ENCODE measurements around the gene SYF2.

Gene SYF2

DNA sequence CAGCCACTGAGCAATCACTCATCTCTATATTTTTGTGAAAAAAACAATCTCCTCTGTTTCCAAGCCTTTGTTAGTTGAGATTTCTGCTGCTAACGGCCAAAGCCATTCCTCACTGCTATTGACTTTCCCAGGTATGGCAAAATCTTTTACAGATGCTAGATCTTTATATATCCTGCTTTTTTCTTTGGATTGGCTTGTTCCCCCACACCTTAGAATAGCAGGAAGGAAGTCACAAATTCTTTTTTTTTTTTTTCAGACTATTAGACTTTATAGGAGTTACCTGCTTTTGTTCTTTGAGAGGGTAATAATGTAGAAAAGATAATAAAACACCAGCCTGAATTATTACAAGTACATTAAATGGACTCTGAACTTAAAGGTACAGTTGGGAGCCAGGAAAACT lies 24.2 kb downstream of the SYF2 start:
- TF ChIP-seq, protein P1, sequence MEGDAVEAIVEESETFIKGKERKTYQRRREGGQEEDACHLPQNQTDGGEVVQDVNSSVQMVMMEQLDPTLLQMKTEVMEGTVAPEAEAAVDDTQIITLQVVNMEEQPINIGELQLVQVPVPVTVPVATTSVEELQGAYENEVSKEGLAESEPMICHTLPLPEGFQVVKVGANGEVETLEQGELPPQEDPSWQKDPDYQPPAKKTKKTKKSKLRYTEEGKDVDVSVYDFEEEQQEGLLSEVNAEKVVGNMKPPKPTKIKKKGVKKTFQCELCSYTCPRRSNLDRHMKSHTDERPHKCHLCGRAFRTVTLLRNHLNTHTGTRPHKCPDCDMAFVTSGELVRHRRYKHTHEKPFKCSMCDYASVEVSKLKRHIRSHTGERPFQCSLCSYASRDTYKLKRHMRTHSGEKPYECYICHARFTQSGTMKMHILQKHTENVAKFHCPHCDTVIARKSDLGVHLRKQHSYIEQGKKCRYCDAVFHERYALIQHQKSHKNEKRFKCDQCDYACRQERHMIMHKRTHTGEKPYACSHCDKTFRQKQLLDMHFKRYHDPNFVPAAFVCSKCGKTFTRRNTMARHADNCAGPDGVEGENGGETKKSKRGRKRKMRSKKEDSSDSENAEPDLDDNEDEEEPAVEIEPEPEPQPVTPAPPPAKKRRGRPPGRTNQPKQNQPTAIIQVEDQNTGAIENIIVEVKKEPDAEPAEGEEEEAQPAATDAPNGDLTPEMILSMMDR (IDR thresholded peaks at IDR 0.05; ENCODE audit: borderline replicate concordance, control extremely low read depth, extremely low read depth, insufficient read depth, missing control alignments), result no peak
- in situ Hi-C loops (cut with MboI; ENCODE audit: low sequenced_read_pairs, unreplicated experiment), result loop anchor here (10.0 kb wide), 1 partner anchor 363 kb away; no protein-coding TSS in a partner anchor
- no peak for DNase-seq (ENCODE audit: low spot score)

DNA sequence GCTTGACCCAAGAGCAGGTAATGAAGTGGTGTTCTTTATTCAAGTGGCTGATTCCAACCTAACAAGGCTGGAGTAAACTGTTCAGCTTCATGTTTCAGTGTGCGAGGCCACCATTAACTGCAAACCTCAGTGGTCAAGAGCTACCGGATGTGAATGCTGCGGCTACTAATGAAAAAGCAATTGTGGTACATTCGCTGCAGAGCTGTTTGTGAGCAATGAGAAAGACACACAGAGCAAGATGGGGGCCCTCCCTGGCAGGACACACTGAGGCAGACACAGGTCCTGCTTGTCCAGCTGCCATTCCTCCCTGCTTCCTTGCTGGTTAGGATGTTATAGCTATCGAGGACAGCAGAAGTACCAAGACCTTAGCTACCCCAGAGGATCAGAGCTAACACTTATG lies 26.1 kb downstream of the SYF2 start:
- DNase-seq (ENCODE audit: low spot score), result no peak
- TF ChIP-seq, protein P1 (IDR thresholded peaks at IDR 0.05; ENCODE audit: borderline replicate concordance, control extremely low read depth, extremely low read depth, insufficient read depth, missing control alignments), result no peak
- in situ Hi-C loops (cut with MboI; ENCODE audit: low sequenced_read_pairs, unreplicated experiment), result loop anchor here (10.0 kb wide), 1 partner anchor 361 kb away; no protein-coding TSS in a partner anchor

DNA sequence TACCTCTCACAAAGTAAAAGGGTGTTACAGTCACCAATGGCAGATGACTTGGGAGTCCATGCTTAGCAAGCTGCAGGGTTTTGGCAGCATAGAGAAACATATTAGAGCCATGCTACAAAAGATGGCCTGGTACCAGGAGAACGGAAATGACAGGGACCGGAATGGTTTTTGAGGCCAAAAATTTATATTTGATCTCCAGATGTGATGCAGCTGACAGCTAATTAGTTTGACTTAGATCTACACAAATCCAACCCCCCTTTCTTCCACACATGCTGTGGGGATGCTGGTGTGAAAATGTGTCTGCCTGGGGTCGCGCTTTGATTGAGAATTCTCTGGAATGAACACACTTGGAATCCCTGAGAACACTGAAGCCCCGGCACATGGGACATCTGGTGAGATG lies 26.5 kb downstream of the SYF2 start:
- TF ChIP-seq, protein P1 (IDR thresholded peaks at IDR 0.05; ENCODE audit: borderline replicate concordance, control extremely low read depth, extremely low read depth, insufficient read depth, missing control alignments), result no peak
- in situ Hi-C loops (cut with MboI; ENCODE audit: low sequenced_read_pairs, unreplicated experiment), result loop anchor here (10.0 kb wide), 1 partner anchor 361 kb away; no protein-coding TSS in a partner anchor
- DNase-seq (ENCODE audit: low spot score), result no peak

DNA sequence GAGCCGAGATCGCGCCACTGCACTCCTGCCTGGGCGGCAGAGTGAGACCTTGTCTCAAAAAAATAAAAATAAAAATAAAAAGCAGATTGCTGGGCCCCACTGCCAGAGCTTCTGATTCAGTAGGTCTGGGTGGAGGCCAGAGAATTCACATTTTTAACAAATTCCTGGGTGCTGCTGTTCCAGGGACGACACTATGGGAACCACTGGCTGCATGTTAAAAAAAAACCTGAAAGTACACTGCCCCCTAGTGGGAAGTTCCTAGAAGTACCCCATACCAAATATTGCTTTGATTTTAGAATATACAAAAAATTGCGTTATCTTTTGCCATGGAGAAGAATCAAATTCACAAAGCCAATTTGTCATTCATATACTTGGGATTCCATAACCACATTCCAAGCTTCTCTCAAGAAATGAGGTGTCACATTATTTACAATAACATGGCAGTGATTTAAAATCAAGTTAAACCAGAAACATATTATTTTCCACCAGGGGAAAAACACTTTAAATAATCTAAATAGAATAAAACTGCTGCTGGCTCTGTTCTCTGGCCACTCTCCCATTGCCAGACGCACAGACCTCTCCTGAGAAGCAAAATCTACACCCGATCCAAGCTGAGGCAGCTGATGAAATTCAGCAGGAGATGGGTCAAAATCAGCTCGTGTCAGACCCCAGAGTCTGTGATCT lies 27.4 kb downstream of the SYF2 start:
- in situ Hi-C loops (cut with MboI; ENCODE audit: low sequenced_read_pairs, unreplicated experiment), result loop anchor here (10.0 kb wide), 1 partner anchor 360 kb away; no protein-coding TSS in a partner anchor
- TF ChIP-seq, protein P1 (IDR thresholded peaks at IDR 0.05; ENCODE audit: borderline replicate concordance, control extremely low read depth, extremely low read depth, insufficient read depth, missing control alignments), result peak; percentile 51
- DNase-seq (ENCODE audit: low spot score), result peak; percentile 70

DNA sequence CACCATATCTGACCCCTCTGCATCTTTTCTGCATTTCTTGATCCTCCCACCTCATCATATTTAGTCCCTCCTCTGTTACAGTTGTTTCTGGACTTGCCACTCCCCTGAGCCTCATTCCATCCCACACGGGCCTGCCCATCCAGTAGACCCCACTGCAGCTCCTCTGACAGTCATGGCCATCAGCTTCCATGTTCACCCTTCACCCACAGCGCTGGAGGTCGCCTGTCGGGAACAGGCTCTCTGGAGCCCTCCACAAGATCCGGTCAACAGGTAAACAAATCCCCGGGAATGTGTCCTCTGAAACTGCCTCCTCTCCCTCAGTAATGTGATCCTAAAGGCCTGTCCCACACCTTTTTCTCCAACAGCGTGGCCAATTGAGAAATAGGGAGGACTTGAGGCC lies 31.3 kb downstream of the SYF2 start:
- no peak for DNase-seq (ENCODE audit: low spot score)
- in situ Hi-C loops (cut with MboI; ENCODE audit: low sequenced_read_pairs, unreplicated experiment), result loop anchor here (10.0 kb wide), 1 partner anchor 356 kb away; no protein-coding TSS in a partner anchor
- TF ChIP-seq, protein P1 (IDR thresholded peaks at IDR 0.05; ENCODE audit: borderline replicate concordance, control extremely low read depth, extremely low read depth, insufficient read depth, missing control alignments), result no peak

DNA sequence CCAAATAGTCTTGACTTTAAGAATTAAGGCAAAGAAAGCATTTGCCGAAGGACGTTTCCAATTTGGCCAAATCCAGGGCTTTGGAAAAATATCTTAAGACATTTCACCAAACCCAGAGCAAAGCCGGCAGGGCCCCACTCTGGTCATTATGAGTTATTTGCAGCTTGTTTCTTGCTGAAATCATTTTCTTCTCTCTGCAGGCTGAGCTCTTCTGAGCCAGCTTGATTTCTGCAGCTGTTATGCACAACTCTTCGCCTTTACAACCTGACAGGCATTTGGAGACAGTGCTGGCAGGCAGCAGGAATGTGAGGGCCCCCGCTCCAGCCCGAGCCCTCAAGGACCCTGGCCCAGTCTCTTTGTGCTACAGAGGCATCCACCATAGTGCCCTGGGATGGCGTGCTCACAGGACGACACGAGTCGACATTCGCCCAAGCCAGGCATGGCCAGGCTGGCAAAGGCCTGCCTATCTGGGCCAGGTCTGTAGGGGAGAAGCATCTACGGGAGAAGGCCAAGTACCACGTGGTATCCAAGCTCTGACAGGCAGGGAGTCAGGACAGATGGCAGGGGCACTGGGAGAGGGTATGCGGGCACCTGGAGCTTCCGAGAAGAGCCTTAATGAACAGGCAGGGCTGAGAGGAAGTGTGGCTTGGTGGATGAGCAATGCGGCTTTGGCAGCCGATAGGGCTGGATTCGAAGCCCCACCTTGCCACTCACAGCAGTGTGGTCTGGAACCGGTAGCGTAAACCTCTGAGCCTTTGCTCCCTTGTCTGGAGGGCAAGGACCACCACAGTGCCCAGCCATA lies 32.3 kb downstream of the SYF2 start:
- in situ Hi-C loops (cut with MboI; ENCODE audit: low sequenced_read_pairs, unreplicated experiment), result loop anchor here (10.0 kb wide), 1 partner anchor 355 kb away; no protein-coding TSS in a partner anchor
- DNase-seq (ENCODE audit: low spot score), result no peak
- TF ChIP-seq, protein P1 (IDR thresholded peaks at IDR 0.05; ENCODE audit: borderline replicate concordance, control extremely low read depth, extremely low read depth, insufficient read depth, missing control alignments), result no peak
